ENCODE results near the gene HTR3B. TPM values are rescaled to one million over a fixed set of nuclear protein-coding genes. Genes with fewer than 3 reads are reported as not detected.

The HTR3B gene
- total RNA-seq, 1 donor from 2014 or later = not detected

- Mint-ChIP-seq H3K4me3 (ENCODE audit: unreplicated experiment) (peak overlapping the region; percentile 79), H3K36me3 (ENCODE audit: unreplicated experiment) (no peaks in the 10 kb centered on the region), H3K27me3 (ENCODE audit: unreplicated experiment) (peaks cover 4% of the 10 kb centered on the region), H3K4me1 (ENCODE audit: low read depth, unreplicated experiment) (peaks cover 17% of the 10 kb centered on the region), H3K9me3 (ENCODE audit: unreplicated experiment) (peaks cover 8% of the 10 kb centered on the region), H3K27ac (ENCODE audit: unreplicated experiment) (no peak overlapping the region)
- DNase-seq = no peak
- no peak for TF ChIP-seq CTCF (IDR thresholded peaks at IDR 0.05; ENCODE audit: partially characterized antibody, unreplicated experiment)
Measured at GRCh38 chr11:113873236-113873626, 31.4 kb upstream of the HTR3B start.

- H3K9me3 Mint-ChIP-seq (ENCODE audit: unreplicated experiment) = peaks cover 9% of the 10 kb centered on the region
- H3K4me3 Mint-ChIP-seq (ENCODE audit: unreplicated experiment) = peak overlapping the region; percentile 84
- no peaks in the 10 kb centered on the region for H3K36me3 Mint-ChIP-seq (ENCODE audit: unreplicated experiment)
- no peak for DNase-seq
- peaks cover 17% of the 10 kb centered on the region for H3K4me1 Mint-ChIP-seq (ENCODE audit: low read depth, unreplicated experiment)
- peaks cover 4% of the 10 kb centered on the region for H3K27me3 Mint-ChIP-seq (ENCODE audit: unreplicated experiment)
- H3K27ac Mint-ChIP-seq (ENCODE audit: unreplicated experiment) = no peak overlapping the region
- no peak for TF ChIP-seq CTCF (IDR thresholded peaks at IDR 0.05; ENCODE audit: partially characterized antibody, unreplicated experiment)
Measured at GRCh38 chr11:113874096-113874495, 30.5 kb upstream of the HTR3B start.

- Mint-ChIP-seq H3K27me3 (ENCODE audit: unreplicated experiment) (peaks cover 4% of the 10 kb centered on the region), H3K4me1 (ENCODE audit: low read depth, unreplicated experiment) (peaks cover 17% of the 10 kb centered on the region), H3K4me3 (ENCODE audit: unreplicated experiment) (peak overlapping the region; percentile 84), H3K9me3 (ENCODE audit: unreplicated experiment) (peaks cover 9% of the 10 kb centered on the region), H3K36me3 (ENCODE audit: unreplicated experiment) (no peaks in the 10 kb centered on the region), H3K27ac (ENCODE audit: unreplicated experiment) (peak overlapping the region; percentile 29)
- no peak for TF ChIP-seq CTCF (IDR thresholded peaks at IDR 0.05; ENCODE audit: partially characterized antibody, unreplicated experiment)
- DNase-seq = no peak
Measured at GRCh38 chr11:113874581-113875233, 29.9 kb upstream of the HTR3B start.

GRCh38 chr11:113875234-113876073, 29.1 kb upstream of the HTR3B start, which contains the start of gene USP28:
Gene USP28 (minus strand): TSS chr11:113875572. CDS start chr11:113875501, 71 bp downstream.
- peaks cover 9% of the 10 kb centered on the region for H3K9me3 Mint-ChIP-seq (ENCODE audit: unreplicated experiment)
- DNase-seq = peak; percentile 98
- no peaks in the 10 kb centered on the region for H3K36me3 Mint-ChIP-seq (ENCODE audit: unreplicated experiment)
- peak within 1 kb of the TSS; percentile 99 for H3K4me3 Mint-ChIP-seq (ENCODE audit: unreplicated experiment)
- H3K27ac Mint-ChIP-seq (ENCODE audit: unreplicated experiment) = peak within 1 kb of the TSS; percentile 100
- H3K4me1 Mint-ChIP-seq (ENCODE audit: low read depth, unreplicated experiment) = peaks cover 17% of the 10 kb centered on the region
- H3K27me3 Mint-ChIP-seq (ENCODE audit: unreplicated experiment) = peaks cover 7% of the 10 kb centered on the region
- TF ChIP-seq CTCF (IDR thresholded peaks at IDR 0.05; ENCODE audit: partially characterized antibody, unreplicated experiment) = no peak

All from glutamatergic neuron (in vitro differentiated cells).